ENCODE results near the gene CNBP.
"Not testable (repeated sequence)": the region's sequence is repeated elsewhere in the genome, so short reads cannot be mapped to it uniquely, and the experiment has no call there.

DNA sequence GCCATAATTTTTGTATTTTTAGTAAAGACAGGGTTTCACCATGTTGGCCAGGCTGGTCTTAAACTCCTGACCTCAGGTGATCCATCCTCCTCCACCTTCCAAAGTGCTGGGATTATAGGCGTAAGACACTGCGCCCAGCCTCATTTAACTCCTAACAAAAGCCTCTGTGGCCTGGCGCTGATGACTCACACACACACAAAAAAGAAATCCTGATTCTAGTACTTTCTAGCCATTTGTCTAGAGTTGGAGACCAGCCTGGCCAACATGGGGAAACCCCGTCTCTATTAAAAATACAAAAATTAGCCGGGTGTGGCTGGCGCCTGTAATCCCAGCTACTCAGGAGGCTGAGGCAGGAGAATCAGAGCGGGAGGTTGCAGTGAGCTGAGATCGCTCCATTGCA, 6.1 kb upstream of the CNBP start:
- not testable (repeated sequence) for TF ChIP-seq POLR2A (IDR thresholded peaks at IDR 0.05)
- TF ChIP-seq, protein P1, sequence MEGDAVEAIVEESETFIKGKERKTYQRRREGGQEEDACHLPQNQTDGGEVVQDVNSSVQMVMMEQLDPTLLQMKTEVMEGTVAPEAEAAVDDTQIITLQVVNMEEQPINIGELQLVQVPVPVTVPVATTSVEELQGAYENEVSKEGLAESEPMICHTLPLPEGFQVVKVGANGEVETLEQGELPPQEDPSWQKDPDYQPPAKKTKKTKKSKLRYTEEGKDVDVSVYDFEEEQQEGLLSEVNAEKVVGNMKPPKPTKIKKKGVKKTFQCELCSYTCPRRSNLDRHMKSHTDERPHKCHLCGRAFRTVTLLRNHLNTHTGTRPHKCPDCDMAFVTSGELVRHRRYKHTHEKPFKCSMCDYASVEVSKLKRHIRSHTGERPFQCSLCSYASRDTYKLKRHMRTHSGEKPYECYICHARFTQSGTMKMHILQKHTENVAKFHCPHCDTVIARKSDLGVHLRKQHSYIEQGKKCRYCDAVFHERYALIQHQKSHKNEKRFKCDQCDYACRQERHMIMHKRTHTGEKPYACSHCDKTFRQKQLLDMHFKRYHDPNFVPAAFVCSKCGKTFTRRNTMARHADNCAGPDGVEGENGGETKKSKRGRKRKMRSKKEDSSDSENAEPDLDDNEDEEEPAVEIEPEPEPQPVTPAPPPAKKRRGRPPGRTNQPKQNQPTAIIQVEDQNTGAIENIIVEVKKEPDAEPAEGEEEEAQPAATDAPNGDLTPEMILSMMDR (IDR thresholded peaks at IDR 0.05) = not testable (repeated sequence)

Measured in prostate gland (tissue), 2 donors.